GM21367 (cell line): ENCODE measurements around the gene ESRRB.

ENCODE experiments used
- ATAC-seq: cut with Tn5 transposase; IDR thresholded peaks from one replicate; pipeline ENCODE4 v1.9.1; 2021; ENCODE audit not compliant: unreplicated experiment

The ESRRB gene

DNA sequence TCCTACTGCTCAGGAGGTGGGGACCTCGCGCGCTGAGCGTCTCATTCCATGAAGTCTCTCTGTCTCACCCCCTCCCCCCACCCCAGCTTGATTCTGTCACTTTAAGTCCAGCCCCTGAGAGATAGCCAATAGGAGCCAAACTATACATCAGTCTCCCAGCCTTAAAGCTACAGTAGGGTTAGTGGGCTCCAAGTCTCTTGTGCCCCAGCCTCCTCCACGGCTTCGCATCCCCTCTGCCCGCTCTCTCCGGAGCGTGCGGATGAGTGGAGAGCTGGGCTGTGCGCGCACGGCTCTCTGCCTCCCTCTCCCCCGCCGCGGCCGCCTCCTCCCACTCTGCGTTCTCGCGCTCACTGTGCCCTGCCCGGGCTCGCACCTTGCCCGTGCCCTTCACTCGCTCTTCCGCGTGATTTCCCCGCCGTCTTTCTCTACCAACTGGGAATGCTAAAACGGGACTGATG, at the start of gene ESRRB:
ESRRB (plus strand) TSS at position 191 of the 458 bp plus-strand sequence; CDS start at position 456, 265 bp downstream.
- no peak for ATAC-seq

DNA sequence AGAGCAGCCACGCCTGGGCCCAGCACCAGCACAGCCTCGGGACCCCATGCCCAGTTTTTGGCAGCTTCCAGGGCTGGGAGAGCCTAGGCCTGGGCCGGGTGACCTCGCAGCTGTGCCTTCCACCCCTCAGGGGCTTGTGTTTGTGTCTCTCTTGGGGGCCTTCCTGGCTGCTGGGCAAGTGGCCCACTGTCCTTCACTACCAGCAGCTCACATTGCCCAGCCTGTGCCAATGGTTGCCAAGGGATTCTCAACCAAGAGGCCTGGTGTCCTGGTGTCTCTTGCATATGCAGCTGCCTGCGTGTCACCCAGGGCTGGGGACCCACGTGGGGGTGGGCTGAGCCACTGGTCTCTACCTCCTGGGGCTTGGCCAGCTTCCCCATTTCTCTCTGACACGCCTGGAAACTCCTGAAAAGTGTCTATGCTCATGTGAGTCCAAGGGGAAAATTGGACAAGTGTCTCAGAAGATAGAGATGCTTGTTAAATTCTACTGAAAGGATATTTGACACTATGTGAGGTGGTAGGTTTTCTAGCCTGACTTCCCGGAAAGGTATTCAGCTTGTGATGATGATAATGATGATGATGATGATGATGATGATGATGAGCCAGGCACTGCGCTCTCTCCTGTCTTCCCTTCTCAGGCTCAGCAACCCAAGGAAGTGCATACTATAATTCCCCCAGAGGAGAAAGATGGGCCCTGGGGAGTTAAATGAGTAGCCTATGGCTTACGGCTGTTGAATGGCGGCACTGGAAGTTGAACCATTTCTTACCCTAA, 48.8 kb upstream of the ESRRB start:
- no peak for ATAC-seq

DNA sequence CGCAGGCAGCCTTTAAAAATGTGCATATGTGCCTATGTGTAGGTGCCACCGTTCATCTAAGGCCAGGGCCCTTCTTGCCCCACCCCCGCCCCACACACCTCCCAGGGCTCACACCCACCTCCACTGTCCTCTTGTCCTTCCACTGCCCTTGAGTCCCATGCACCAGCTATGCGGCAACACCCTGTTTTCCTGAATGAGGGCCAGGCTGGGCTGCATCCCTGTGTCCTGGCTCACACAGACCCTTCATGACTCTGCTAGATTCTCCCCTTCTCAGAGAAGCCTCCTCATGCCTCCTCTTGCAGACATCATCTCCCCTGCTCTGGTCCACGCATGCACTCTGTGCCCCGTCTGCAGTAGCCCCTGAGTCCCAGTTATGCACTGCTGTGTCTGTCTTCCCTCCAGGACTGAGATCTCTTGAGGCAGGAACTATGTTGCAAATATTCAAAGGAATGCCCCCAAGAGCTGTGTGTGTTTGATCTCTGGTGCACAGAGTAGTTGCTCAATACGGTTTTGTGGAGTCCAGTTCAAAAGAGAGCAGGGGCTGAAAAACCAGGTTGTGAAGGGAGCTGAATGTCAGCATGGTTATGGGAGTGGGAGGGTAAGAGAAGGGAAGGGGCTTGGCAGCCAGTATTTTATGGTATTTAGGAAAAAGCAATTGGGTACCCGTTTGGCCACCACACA, 47.3 kb upstream of the ESRRB start:
- ATAC-seq: no peak

DNA sequence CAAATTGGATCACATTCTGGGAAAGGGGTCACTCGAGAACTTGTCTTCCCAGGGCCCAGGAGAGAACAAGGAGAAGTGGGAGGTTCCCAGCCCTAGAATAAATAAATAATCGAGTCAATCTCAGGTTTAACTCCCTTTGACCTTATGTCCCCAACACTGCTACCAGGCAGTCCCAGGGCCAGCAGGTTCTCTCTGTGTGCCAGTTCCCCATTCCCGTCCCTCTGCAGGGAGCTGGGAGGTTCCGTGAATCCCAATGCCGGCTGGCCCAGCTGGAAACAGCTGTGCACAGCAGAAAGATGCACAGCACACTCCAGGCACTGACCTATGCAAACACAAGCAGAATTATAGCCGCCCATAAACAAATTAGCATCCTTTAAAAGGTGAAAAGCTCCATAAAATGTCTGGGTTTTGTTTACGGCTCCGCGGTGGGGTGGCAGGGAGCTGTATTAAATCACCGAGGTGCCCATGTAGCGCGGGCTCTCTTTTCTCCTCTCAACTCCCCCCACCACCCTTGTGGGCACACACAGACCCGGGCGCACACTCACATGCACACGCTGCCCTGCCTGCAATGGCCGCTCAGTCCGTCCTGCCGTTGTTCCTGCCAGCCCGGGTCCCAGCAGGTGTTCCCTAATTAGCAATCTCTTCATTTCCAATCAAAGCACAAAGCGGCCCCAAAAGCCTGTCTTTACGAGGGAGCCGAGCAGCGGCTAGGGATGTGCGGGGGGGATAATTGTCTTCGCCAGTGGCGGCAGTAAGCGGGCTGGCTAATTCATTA, 46.6 kb upstream of the ESRRB start:
- ATAC-seq: no peak

DNA sequence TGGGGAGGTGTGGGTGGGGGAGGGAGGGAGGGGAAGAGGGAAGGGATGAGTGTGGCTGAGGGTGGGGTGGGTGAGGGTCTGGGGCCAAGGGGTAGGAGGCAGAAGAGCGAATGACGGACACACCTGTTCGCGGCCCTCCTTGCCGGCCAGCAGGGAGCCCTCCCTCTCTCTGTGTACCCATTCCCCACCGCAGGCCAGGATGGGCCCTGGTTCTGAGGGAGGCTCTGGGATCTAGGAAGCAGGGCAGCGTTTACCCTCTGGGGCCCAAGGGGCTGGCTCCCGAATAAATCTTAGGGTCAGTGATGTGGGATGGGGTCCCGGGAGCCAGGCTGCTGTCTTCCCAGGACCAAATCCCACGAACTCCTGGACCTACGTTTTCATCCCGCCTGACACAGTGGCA, 46.0 kb upstream of the ESRRB start:
- no peak for ATAC-seq

DNA sequence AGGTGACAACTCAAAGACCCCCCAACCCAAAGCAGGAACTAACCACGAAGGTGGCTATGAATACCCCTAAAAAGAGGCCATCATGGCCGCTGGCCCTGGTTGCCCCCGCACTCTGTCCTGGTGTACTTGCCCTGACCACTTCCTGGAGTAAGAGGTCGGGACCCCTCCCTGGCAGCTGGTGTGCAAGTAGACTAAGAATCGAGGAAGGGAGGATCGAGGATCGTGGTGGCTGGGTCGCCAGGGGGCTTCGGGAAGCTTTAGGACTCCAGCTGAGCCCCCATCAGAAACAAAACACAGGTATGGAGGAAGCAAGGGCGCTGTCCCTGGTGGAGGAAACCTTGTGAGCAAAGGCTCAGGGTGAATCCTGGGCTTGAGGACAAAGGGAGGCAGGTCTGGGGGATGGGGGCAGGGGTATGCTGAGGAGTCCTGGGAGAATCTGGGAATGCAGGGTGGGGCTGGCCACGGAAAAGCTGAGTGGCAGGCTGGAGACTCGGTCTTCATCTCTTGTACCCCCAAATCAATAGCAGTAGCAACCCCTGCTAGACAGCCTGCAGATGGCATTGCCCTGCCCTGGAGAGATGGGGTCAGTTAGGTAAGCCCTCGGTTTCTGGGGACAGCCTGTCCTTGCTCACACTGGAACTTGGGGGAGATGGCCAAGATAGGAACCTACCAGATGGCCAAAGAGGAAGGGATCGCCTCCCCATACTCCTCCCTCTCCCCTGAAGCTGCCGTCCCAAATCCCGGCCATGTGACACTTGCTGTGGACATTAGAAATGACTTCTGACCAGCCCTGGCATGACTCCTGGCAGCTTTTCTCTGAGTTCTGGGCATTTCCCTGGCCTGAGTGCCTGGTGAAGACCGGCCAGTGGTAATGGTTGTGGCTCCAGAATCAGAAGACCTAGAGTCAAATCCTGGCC, 45.3 kb upstream of the ESRRB start:
- no peak for ATAC-seq

DNA sequence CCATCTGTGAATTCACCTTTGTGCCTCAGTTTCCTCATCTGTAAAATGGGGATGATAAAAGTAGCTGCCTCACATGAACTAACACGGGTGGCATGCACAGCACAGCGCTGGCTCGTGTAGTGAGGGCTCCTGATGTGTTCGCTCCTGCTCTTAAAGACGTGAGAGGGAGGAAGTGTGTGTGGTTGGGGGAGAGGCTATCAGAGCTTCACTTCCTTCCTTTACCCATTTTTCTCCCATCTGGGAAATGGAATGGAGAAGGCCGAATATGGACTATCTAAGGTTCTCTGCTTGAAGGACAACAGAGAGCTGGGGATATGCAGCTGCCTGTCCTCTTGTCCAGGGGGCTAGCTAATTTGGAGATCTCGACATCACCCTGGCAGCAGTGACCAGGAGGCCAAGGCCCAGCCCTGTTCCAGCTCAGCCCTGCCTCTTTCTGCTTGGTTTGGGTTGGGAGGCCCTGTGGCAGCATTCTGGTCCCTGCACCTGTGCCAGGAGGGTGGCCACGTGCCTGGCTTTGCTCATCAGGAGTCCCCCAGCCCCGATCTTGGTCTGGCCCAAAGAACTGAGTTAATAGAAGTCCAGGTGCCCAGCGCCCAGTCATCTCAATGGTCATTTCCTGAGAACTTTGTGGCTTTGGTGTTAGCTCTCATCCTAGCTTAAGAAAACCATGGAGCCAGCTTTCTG, 44.5 kb upstream of the ESRRB start:
- ATAC-seq: no peak

DNA sequence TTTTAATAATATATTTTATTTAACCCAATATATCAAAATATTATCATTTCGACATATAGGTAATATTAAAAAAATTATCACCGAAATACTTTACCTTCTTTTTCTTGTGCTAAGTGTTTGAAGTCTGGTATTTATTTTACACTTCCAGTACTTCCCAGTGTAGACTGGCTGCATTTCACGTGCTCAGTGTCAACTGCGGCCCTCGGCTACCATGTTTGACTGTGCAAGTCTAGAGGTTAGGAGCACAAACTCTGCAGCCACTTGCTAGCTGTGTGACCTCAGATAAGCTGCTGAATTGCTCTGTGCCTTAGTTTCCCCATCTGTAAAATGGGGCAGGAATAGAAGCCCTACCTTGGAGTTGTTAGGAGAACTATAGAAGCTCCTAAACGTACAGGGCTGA, 42.3 kb upstream of the ESRRB start:
- no peak for ATAC-seq

DNA sequence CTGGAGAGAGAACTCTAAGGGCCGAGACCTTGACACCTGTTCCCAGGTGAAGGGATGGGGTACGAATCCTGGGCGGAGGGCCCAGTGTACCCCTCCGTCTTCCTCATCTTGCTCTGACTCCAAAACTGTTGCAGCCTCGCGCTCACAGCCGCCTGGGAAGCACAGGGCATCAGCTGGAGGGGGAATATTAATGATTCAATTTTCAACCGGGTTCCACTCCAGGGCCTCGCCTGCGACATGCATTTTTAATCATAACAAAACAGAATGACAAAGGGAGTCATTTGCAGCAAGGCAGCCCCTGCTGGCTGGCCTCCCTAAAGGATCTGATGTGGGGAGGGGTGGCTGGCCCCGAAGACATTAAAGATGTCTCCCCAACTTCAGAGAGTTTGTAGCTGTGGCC, 41.6 kb upstream of the ESRRB start:
- no peak for ATAC-seq

DNA sequence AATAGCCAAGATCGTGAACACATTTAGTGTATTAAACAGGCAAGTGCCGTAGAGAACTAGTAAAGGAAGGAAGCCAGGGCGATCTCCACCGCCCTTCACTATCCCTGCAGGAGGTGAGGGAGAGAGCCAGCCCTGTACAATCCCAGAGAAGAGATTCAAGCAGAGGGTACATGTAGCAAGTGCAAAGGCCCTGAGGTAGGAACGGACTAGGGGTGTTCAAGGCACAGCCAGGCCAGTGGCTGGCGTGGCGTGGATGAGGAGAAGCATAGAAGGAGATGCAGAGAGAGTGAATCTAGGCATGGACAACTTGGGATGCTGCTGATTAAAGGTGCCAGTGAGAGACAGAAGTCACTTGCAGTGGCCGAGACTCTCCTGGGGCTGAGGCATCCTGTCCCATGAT, 39.1 kb upstream of the ESRRB start:
- no peak for ATAC-seq

DNA sequence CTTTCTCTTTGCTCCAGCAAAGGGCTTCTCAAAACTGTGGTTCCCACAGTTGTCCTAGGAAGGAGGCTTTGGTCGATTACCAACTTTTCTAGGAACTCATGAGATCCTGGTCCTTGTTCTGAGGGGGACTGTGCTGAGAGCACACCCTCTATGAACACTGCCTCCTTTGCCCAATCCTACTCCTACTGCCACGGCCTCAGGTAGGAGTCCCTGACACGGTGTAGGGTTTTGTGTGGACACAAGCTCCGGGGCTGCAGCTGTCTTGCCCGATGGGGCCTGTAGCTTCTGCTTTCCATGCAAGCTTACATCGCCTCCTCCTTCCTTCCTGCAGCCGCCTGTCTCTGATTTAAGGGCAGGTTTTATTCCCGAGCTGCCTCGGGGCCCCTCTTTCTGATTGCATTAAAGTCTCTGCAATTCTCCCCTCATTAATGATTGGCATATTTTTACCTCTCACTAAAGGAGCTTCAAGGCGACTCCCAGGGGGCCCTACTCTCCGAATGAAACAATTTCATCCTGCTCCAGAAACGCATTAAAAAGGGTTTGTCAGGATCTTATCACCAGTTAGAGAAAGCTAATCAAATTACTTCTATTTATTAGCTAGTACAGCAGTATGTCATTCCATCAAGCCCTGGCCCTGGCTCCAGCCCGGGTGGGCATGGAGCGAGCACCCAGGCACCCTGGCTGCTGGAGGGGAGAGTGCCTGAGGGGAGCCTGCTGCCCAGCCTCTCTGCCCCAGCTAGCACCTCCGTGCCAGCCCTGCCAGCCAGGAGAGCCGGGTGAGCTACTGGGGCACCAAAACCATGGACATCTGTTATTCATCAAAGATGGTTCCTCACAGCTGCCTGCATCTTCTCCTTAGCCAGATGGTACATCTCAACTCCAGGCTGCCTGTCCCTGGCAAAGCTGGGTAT, 38.0 kb upstream of the ESRRB start:
- ATAC-seq: no peak

DNA sequence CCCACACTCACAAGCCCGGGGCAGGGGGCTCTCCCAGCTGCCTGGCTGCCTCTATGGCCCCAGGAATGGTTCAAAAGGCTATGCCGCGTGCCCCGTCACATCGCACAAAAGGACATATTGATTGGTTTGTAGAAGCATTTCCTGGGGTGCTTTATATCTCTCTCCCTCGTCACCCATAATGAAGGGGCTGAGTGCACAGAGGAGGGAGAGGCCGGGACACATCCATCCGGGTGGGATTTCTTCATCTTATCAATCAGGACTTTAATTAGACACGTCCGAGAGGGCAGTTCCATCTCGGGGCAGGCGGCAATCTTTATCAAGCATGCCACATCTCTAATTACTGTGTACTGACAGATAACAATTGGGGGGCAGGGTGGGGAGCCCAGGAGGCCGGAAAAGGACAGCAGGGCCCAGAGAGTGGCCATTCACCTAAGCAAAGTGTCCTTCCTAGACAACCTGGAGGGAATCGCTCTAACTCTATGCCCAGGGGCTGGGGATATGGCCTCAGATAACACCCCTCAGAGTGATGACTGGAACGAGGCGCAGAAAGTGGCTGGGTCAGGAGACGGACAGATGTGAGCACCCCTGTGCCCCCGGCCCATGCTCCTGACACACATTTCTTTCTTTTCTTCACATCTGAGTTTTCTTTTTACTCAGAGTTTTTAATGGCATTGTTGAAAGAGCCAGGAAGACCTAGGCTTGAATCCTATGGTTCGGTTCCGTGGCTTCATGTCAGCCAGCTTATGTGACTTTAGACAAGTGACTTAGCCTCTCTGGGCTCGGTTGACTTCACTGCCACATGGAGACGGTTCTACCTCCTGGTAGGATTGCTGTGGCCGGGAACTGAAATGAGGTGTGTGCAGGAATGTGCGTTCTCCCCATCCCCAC, 36.0 kb upstream of the ESRRB start:
- ATAC-seq: no peak

DNA sequence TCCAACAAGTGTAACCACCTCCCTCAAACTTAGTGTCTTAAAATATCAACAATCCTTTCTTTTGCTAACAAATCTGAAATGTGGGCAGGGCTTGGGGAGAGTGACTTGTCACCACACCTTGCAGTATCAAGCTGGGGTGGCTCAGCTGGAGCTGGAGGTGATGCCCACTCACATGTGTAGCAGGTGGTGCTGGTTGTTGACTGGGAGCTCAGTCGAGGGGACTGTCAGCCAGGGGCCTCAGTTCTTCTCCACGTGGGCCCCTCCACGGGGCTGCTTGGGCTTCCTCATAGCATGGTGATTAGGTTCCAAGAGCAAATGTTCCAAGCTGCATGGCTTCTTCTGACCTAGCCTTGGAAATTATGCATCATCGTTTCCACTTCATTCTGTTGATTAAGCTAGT, 32.6 kb upstream of the ESRRB start:
- no peak for ATAC-seq

DNA sequence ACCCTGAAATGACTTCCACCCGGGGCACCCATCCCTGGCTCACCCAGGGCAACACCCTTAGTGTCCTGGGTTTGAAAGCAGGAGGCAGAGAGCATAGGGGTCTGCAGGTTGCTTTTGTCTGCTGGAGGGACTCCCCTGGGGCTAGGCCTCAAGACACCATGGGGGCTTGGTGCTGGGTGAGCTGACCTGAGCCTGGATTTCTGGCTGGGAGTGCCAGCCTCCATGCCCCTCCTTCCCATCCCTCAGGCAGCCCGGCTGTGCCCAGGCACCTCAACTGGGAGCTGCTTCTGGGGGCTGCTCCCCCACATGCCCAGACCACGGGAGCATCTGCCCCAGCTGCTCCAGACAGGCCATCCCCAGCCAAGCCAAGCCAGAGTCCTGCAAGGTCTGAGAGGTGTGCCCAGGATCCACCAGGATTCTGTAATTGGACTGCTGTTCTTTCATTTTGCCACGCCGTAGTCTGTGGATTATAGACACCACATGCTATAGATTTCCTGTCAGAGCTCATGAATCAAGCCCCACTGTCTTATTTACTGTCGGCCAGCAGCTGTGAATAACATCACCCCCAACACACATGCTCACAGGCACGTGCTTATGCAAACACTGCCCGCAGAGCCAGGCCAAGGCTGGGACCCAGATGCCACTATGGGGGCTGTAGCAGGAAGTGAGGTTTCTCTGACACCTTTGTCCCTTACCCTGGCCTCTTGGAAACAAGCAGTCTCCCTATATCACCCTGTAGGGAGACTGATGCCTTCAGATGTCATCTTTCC, 29.4 kb upstream of the ESRRB start:
- no peak for ATAC-seq

DNA sequence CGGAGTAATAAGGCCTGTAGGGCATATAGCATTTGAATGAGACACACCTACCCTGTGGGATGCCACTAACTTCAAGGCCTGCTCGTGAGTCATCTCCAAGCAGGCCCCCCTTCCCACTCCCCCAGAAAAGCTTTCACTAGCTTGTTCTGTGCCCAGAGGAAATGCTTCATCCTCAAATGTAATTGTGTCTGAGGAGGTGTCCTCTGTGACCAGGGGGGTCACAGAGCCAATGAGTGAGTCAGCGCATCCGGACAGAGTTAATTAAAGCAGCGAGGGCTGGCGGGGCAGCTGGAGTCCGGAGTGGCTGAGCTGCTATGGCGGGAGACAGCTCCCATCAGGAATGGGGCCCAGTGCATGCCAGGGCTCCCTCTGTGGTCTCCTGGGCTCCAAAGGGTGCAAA, 27.0 kb upstream of the ESRRB start:
- no peak for ATAC-seq

DNA sequence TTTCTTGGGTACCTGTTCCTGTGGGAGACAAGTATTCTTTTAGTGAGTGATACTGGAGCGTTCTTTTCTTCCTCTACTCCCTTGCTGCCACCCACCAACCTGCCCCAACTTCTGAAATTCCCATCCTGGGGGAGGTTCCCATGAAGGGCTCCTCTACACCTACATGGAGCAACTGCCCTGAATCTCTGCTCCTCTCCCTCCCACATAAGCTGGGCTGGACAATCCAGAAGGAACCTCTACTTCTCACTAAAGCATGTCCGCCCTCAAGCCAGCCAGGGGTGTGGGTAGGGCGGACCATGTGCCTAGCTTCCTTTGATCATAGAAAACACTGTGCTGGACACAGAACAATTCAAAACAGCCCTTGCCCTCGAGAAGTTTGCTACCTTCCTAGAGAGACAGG, 25.9 kb upstream of the ESRRB start:
- no peak for ATAC-seq

DNA sequence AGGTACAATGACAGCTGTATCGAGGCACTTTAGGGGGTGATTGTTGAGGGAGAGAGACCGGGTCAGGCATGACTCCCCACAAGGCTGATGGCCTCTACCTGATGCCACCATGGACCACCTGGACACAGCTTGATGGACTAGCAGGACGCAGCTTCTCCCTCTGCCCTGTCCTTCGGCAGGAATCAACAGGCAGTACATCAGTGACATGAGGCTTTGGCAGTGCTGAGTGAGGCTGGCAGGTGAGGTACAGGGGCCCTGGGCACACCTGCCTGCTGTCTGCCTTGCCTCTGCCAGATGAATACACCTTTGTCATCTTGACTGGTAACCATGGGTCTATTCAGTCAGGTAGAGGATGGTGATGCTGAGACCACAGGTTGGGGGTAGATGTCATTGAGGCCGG, 25.3 kb upstream of the ESRRB start:
- ATAC-seq: no peak
